Omental fat pad (tissue), 4 donors: ENCODE measurements around the gene KCTD16. TPM values are rescaled to one million over a fixed set of nuclear protein-coding genes. Genes with fewer than 3 reads are reported as not detected.

Experiments used
- ATAC-seq: fragments of 150-250 bp; one replicate; pipeline ENCODE4 v1.9.1; 2016; ENCODE audit warnings: mild to moderate bottlenecking, moderate library complexity; ENCODE audit not compliant: low FRiP score
- DNase-seq: peaks from one replicate; pipeline ENCODE4 v3.0.0-alpha.2; 2019; ENCODE audit warnings: low spot score
- total RNA-seq, 4 donors: library from RNA; depleted of rRNA; stranded (reverse); fragments of >200 nt; gene quantifications; one replicate each; pipeline ENCODE4 v1.1.0, GENCODE V29; 2016
- TF ChIP-seq, protein P1 (sequence below), 3 donors: fragments of 450-650 bp; IDR thresholded peaks; one replicate each; pipeline ENCODE4 v1.5.1; 2016 to 2017; ENCODE audit warnings: antibody characterized with exemption in 3 of 3, mild to moderate bottlenecking in 3 of 3, moderate library complexity in 2 of 3

The KCTD16 gene
- total RNA-seq, 4 donors from 2014 or later = 0.09 to 0.19 (median 0.16) TPM; not detected in 1

DNA sequence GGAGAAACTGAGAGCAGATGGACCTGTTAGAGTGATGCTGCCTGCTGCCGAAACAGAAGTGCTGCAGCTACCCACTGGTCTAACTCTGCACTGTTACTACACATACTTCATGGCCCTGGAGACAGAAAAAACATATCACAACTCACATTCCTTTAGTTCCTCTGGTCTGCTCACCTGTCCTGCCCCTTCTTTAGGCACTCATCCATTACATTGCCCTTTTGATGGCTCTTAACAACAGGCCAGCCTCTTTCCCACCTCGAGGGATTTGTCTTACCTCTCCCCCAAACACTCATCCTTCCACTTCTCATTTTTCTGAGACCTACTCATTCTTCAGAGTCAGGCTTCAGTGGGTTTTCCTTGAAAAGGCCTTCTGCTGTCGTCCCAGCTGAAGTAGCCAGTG, 49.2 kb downstream of the KCTD16 start:
- TF ChIP-seq, protein P1, sequence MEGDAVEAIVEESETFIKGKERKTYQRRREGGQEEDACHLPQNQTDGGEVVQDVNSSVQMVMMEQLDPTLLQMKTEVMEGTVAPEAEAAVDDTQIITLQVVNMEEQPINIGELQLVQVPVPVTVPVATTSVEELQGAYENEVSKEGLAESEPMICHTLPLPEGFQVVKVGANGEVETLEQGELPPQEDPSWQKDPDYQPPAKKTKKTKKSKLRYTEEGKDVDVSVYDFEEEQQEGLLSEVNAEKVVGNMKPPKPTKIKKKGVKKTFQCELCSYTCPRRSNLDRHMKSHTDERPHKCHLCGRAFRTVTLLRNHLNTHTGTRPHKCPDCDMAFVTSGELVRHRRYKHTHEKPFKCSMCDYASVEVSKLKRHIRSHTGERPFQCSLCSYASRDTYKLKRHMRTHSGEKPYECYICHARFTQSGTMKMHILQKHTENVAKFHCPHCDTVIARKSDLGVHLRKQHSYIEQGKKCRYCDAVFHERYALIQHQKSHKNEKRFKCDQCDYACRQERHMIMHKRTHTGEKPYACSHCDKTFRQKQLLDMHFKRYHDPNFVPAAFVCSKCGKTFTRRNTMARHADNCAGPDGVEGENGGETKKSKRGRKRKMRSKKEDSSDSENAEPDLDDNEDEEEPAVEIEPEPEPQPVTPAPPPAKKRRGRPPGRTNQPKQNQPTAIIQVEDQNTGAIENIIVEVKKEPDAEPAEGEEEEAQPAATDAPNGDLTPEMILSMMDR (IDR thresholded peaks at IDR 0.05) = no peak
- DNase-seq = no peak
- ATAC-seq = no peak

DNA sequence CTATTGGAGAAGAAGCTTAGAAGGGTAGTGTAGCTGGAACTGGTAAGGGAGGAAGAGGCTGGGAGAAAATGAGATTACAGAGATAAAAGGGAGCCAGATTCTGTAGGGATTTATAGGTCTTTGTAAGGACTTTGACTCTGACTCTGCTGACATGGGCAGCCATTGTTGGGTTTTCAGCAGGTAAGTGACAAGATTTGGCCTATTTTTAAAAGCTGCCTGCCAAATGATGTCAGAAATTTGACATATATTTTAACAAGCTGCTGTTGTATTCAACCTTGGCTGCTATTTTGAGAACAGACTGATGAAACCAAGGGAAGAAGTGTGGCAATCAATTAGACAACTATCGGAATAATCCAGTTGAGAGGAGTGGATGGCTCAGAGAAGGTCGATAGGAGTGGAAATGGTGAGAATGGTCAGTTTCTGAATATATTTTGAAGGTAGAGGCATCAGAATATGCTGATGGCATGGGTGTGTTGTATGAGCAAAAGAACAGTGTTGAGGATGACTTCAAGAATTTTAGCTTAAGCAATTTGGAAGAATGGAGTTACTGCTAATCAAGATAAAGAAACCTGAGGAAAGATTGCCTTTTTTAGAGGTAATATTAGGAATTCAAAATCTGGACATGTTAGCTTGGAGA, 56.8 kb downstream of the KCTD16 start:
- DNase-seq = no peak
- ATAC-seq = no peak
- TF ChIP-seq, protein P1 (IDR thresholded peaks at IDR 0.05) = no peak

DNA sequence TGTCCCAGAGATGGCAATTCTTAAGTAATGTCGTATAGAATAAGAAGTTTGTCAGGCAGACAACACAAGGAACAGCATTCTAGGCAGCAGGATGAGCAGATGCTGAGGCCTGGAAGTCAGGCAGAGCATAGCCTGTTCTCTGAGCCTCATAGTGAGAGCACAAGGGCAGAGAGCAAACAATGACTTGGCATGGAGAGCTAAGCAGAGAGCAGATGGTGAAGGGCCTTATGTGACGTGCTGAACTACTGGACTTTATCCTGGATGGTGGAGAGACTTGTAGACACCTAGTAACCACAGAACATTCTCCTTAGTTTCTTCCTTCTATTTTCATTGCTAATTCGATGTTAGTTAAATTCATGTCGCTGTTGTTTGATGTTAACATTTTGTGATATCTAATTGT, 60.1 kb downstream of the KCTD16 start:
- ATAC-seq (no peak), DNase-seq (no peak)
- TF ChIP-seq, protein P1 (IDR thresholded peaks at IDR 0.05) = no peak

DNA sequence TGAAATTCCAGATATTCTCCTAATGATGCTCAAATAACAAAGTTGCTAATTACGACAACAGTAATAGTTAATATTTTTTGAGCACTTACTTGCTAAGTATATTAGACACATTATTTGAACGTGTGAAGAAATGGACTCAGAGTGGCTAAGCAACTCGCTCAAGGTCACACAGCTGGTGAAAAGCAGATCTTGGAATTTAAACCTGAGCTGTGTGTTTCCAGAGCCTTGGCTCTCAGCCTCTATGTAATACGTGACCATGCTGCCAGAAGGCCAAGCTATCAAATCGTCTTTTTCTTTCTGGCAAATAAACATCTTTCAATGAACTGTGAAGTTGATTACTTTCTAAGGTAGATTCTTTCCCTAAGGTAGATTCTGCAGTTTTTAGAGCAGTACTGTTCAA, 61.6 kb downstream of the KCTD16 start:
- ATAC-seq = no peak

DNA sequence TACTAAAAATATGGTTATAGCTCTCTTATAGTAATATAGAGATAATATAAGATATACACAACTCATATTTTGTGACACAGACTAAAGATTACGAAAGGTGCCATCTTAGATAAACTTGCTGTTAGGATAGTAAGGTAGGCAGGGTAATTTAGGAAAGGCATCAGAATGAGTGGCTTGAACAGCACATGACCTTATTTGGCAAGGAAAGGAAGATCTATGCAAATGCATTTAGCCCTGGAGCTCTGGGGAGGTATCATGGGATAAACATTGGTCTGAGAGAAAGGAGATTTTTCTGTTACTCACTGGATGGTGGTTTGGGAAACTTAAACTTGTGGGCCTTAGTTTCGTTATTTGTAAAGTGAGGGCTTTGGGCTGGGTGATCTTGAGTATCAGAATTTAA, 65.8 kb downstream of the KCTD16 start:
- TF ChIP-seq, protein P1 (IDR thresholded peaks at IDR 0.05) = no peak
- DNase-seq = no peak
- no peak for ATAC-seq

More for the DNA sequence above, 61.6 kb downstream of the KCTD16 start:
- DNase-seq = no peak
- TF ChIP-seq, protein P1 (IDR thresholded peaks at IDR 0.05) = no peak

DNA sequence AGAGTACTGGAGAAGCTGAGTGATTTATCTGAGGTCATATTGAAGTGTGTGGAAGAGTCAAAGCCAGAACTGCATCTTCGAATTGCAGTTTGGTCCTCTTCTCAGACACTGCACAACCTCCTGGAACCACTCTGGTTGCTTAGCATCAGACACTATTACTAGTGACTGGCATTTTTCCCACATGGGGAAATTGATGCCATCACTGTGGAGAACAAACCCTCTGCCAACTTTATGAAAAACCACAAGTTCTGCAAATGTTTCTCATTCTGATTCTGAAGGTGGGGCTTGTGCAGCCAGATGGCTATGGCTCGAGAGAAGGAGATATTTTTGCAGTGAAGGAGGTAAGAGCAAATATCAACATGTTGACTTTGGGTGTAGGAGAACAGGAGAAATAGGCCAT, 67.2 kb downstream of the KCTD16 start:
- DNase-seq (no peak), ATAC-seq (no peak)
- TF ChIP-seq, protein P1 (IDR thresholded peaks at IDR 0.05) = no peak

DNA sequence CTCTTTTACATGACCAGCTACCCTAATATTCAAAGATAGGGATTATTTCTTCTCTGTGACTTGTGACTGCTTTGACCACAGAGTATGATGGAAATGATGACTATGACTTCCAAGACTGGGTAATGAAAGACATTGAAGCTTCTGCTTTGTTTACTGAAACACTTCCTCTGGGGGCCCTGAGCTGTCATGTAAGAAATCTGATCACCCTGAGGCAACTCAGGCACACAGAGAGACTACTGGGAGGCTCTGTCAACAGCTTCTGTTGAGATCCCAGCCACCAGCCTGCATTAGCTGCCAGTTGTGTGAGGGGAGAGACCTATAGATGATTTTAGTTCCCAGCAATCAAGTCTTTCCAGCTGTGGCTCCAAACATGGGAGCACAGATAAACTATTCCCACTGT, 76.5 kb downstream of the KCTD16 start:
- TF ChIP-seq, protein P1 (IDR thresholded peaks at IDR 0.05) = no peak
- ATAC-seq = no peak

More for the DNA sequence above, 76.5 kb downstream of the KCTD16 start:
- DNase-seq = no peak
